ENCODE data around the gene CNEP1R1. TPM values are rescaled to one million over a fixed set of nuclear protein-coding genes. Genes with fewer than 3 reads are reported as not detected.

The CNEP1R1 gene
- total RNA-seq, 4 donors from 2014 or later: 14.1 to 18.4 (median 14.9) TPM

DNA sequence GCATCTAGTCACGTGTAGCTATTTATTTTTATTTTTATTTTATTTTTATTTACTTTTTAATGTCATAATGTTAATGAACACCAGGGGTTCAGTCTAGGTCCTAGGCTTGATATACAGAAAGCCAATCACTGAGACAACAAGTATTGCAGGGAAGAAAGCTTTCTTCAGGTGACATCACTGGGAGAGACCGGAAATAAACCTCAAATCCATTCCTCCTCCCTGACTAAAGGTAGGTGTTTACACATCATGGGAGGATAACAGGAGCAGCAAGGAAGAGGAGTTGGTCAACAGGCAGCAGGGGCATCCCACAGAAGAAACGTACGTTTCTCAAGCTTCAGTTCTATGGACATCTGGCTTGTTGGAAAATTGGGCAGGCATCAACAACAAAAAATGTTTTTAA is 31.2 kb downstream of the CNEP1R1 start:
- WGBS, 2 donors: 93 to 95% methylated on average over 4 of the region's 4 CpGs

GRCh38 chr16:50058091-50058771 is 33.2 kb downstream of the CNEP1R1 start:
- TF ChIP-seq, protein P1, sequence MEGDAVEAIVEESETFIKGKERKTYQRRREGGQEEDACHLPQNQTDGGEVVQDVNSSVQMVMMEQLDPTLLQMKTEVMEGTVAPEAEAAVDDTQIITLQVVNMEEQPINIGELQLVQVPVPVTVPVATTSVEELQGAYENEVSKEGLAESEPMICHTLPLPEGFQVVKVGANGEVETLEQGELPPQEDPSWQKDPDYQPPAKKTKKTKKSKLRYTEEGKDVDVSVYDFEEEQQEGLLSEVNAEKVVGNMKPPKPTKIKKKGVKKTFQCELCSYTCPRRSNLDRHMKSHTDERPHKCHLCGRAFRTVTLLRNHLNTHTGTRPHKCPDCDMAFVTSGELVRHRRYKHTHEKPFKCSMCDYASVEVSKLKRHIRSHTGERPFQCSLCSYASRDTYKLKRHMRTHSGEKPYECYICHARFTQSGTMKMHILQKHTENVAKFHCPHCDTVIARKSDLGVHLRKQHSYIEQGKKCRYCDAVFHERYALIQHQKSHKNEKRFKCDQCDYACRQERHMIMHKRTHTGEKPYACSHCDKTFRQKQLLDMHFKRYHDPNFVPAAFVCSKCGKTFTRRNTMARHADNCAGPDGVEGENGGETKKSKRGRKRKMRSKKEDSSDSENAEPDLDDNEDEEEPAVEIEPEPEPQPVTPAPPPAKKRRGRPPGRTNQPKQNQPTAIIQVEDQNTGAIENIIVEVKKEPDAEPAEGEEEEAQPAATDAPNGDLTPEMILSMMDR (IDR thresholded peaks at IDR 0.05): no peak
- TF ChIP-seq POLR2A (IDR thresholded peaks at IDR 0.05): no peak
- Histone ChIP-seq H3K9me3 (peaks cover 0 to 17% (median 11%) of the 10 kb centered on the region in 3 donors), H3K36me3 (no peaks in the 10 kb centered on the region), H3K27ac (no peak overlapping the region), H3K4me3 (no peak overlapping the region), H3K27me3 (no peaks in the 10 kb centered on the region), H3K4me1 (no peaks in the 10 kb centered on the region)
- WGBS, 2 donors: 87 to 89% methylated on average over 13 to 15 of the region's 28 CpGs
- DNase-seq: no peak
- intact Hi-C loops (cut with DNase I): no loop called here

More for the DNA sequence above, 31.2 kb downstream of the CNEP1R1 start:
- no peaks in the 10 kb centered on the region for H3K27me3 ChIP-seq
- intact Hi-C loops (cut with DNase I): no loop called here
- DNase-seq: no peak
- H3K4me3 ChIP-seq: no peak overlapping the region
- no peaks in the 10 kb centered on the region for H3K4me1 ChIP-seq
- H3K27ac ChIP-seq: no peak overlapping the region
- TF ChIP-seq, protein P1 (IDR thresholded peaks at IDR 0.05): no peak
- no peak for TF ChIP-seq POLR2A (IDR thresholded peaks at IDR 0.05)
- H3K9me3 ChIP-seq: peaks cover 0 to 17% (median 11%) of the 10 kb centered on the region in 3 donors
- H3K36me3 ChIP-seq: no peaks in the 10 kb centered on the region

GRCh38 chr16:50059111-50059510 is 34.1 kb downstream of the CNEP1R1 start:
- Histone ChIP-seq H3K36me3 (no peaks in the 10 kb centered on the region), H3K4me3 (no peak overlapping the region), H3K27ac (no peak overlapping the region), H3K4me1 (no peaks in the 10 kb centered on the region), H3K27me3 (no peaks in the 10 kb centered on the region), H3K9me3 (peaks cover 0 to 17% (median 11%) of the 10 kb centered on the region in 3 donors)
- DNase-seq: no peak
- WGBS, 2 donors: 87 to 92% methylated on average over 9 to 10 of the region's 10 CpGs
- intact Hi-C loops (cut with DNase I): no loop called here
- TF ChIP-seq, protein P1 (IDR thresholded peaks at IDR 0.05): no peak
- no peak for TF ChIP-seq POLR2A (IDR thresholded peaks at IDR 0.05)

GRCh38 chr16:50059669-50060068 is 34.6 kb downstream of the CNEP1R1 start:
- H3K4me1 ChIP-seq: no peaks in the 10 kb centered on the region
- H3K9me3 ChIP-seq: peaks cover 0 to 17% (median 11%) of the 10 kb centered on the region in 3 donors
- no peak overlapping the region for H3K27ac ChIP-seq
- H3K4me3 ChIP-seq: no peak overlapping the region
- TF ChIP-seq POLR2A (IDR thresholded peaks at IDR 0.05): no peak
- TF ChIP-seq, protein P1 (IDR thresholded peaks at IDR 0.05): no peak
- DNase-seq: no peak
- no peaks in the 10 kb centered on the region for H3K27me3 ChIP-seq
- H3K36me3 ChIP-seq: no peaks in the 10 kb centered on the region
- intact Hi-C loops (cut with DNase I): no loop called here
- 50 to 69% methylated on average over 2 to 3 of the region's 3 CpGs for WGBS, 2 donors

DNA sequence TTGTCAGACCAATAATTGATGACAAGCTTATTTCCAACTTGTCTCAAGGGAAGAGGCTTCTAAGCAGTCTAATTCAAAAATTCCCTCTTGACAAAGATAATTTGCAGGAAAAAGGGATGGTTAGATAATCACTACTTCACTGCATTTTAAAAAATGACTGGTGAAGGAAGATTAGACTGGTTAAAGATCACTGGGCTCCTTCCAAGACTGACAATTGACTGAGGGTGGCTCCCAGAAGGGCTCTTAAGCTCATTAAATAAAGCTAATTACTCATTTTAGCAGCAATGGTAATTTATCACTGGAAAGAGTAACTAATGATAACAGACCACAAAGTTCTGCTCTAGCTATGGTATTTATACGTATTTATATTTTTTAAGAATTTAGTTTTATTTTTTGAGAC is 36.3 kb downstream of the CNEP1R1 start:
- no peak overlapping the region for H3K4me3 ChIP-seq
- peaks cover 0 to 7% (median 5%) of the 10 kb centered on the region in 3 donors for H3K9me3 ChIP-seq
- no peaks in the 10 kb centered on the region for H3K36me3 ChIP-seq
- 54 to 81% methylated on average over 1 of the region's 1 CpG for WGBS, 2 donors
- H3K27ac ChIP-seq: no peak overlapping the region
- TF ChIP-seq, protein P1 (IDR thresholded peaks at IDR 0.05): no peak
- TF ChIP-seq POLR2A (IDR thresholded peaks at IDR 0.05): no peak
- no peaks in the 10 kb centered on the region for H3K27me3 ChIP-seq
- H3K4me1 ChIP-seq: peaks cover 0 to 4% (median 1%) of the 10 kb centered on the region in 3 donors
- intact Hi-C loops (cut with DNase I): no loop called here
- no peak for DNase-seq

All from esophagus squamous epithelium (tissue), 5 donors.